ENCODE data around the gene SEMA5B. TPM values are rescaled to one million over a fixed set of nuclear protein-coding genes. Genes with fewer than 3 reads are reported as not detected.

Gene SEMA5B
- total RNA-seq, 1 experiment from 2014 or later: not detected

DNA sequence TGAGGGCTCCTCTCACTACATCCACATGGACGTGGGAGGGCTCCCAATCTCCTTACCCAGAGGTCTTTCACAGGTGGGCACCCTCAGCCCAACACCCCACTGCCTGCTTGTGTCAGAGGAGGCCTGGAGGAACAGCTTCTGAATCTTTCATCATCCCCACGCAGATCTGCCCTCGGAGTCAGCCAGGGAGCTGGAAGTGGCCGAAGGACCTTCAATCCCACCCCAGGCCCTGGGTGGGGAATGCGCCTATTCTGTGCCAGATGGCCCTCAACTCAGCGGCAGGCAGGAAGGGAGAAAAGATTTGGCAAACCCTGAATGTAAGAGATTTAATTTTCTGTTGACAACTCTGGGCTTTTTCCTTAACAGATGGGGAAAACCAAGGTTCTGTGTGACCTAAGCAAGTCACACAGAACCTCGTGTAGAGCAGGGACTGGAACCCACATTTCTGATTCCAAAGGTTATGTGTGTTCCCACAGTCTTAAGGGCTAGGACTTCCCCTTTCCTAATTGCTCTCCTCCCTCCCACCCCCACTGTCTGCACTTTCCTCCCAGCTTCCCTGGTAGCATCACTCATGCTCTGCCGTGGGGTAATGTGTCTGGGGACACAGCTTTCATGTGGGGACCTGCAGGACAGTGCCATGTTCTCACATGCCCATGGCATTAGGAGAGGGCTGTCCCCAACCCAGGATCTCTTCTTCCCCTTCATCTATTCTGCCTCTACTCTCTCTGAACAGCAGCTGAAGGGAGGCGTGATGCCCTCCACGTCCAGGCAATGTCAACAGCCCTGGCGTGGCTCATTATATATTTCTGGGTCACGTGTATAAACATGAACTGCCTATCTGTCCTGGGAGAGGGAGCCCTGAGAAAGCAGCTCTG is 98.1 kb downstream of the SEMA5B start:
- H3K4me3 Mint-ChIP-seq (ENCODE audit: unreplicated experiment): no peak overlapping the region
- DNase-seq (ENCODE audit: unreplicated experiment): no peak
- H3K27me3 Mint-ChIP-seq (ENCODE audit: insufficient read depth, unreplicated experiment): no peaks in the 10 kb centered on the region
- H3K27ac Mint-ChIP-seq (ENCODE audit: low read depth, unreplicated experiment): no peak overlapping the region
- no peaks in the 10 kb centered on the region for H3K9me3 Mint-ChIP-seq (ENCODE audit: unreplicated experiment)
- no peaks in the 10 kb centered on the region for H3K36me3 Mint-ChIP-seq (ENCODE audit: insufficient read depth, unreplicated experiment)
- intact Hi-C loops (cut with micrococcal nuclease): loop anchor here (5.0 kb wide), 1 partner anchor 37 kb away; no protein-coding TSS in a partner anchor
- no TSS peak for BruUV-seq (replicated peaks)
- H3K4me1 Mint-ChIP-seq (ENCODE audit: insufficient read depth, unreplicated experiment): peaks cover 34% of the 10 kb centered on the region
- CTCF ChIA-PET: interaction anchor here (0.7 to 2.3 kb wide), 4 partner anchors 8 to 100 kb away, joined by 3 to 10 read pairs (median 4); no protein-coding TSS in a partner anchor
- POLR2A ChIA-PET: interaction anchor here (0.7 to 0.9 kb wide), 2 partner anchors 13 to 41 kb away, joined by 3 to 4 read pairs; no protein-coding TSS in a partner anchor
- TF ChIP-seq CTCF (IDR thresholded peaks at IDR 0.05; ENCODE audit: unreplicated experiment): no peak

- Mint-ChIP-seq H3K9me3 (ENCODE audit: unreplicated experiment) (no peaks in the 10 kb centered on the region), H3K4me1 (ENCODE audit: insufficient read depth, unreplicated experiment) (peaks cover 27% of the 10 kb centered on the region), H3K27me3 (ENCODE audit: insufficient read depth, unreplicated experiment) (no peaks in the 10 kb centered on the region), H3K4me3 (ENCODE audit: unreplicated experiment) (no peak overlapping the region), H3K27ac (ENCODE audit: low read depth, unreplicated experiment) (no peak overlapping the region), H3K36me3 (ENCODE audit: insufficient read depth, unreplicated experiment) (no peaks in the 10 kb centered on the region)
- no peak for TF ChIP-seq CTCF (IDR thresholded peaks at IDR 0.05; ENCODE audit: unreplicated experiment)
- intact Hi-C loops (cut with micrococcal nuclease): no loop called here
- ChIA-PET POLR2A (interaction anchor here (0.5 kb wide), 1 partner anchor 684 kb away, joined by 3 read pairs; no protein-coding TSS in a partner anchor), CTCF (interaction anchor here (0.6 to 2.3 kb wide), 7 partner anchors 13 to 472 kb away, joined by 3 to 10 read pairs (median 4); partner anchors contain the start of gene SEMA5B)
- BruUV-seq (replicated peaks): no TSS peak
- no peak for DNase-seq (ENCODE audit: unreplicated experiment)
Observed at GRCh38 chr3:122928396-122929187, 99.0 kb downstream of the SEMA5B start.

GRCh38 chr3:122927726-122928125 is 99.8 kb downstream of the SEMA5B start:
- no peak for TF ChIP-seq CTCF (IDR thresholded peaks at IDR 0.05; ENCODE audit: unreplicated experiment)
- H3K27ac Mint-ChIP-seq (ENCODE audit: low read depth, unreplicated experiment): no peak overlapping the region
- ChIA-PET CTCF (interaction anchor here (0.7 to 2.3 kb wide), 3 partner anchors 14 to 102 kb away, joined by 3 to 10 read pairs (median 5); no protein-coding TSS in a partner anchor), POLR2A (no interaction called here)
- no TSS peak for BruUV-seq (replicated peaks)
- no peaks in the 10 kb centered on the region for H3K36me3 Mint-ChIP-seq (ENCODE audit: insufficient read depth, unreplicated experiment)
- no peak for DNase-seq (ENCODE audit: unreplicated experiment)
- intact Hi-C loops (cut with micrococcal nuclease): no loop called here
- peaks cover 19% of the 10 kb centered on the region for H3K4me1 Mint-ChIP-seq (ENCODE audit: insufficient read depth, unreplicated experiment)
- H3K4me3 Mint-ChIP-seq (ENCODE audit: unreplicated experiment): no peak overlapping the region
- no peaks in the 10 kb centered on the region for H3K9me3 Mint-ChIP-seq (ENCODE audit: unreplicated experiment)
- no peaks in the 10 kb centered on the region for H3K27me3 Mint-ChIP-seq (ENCODE audit: insufficient read depth, unreplicated experiment)

DNA sequence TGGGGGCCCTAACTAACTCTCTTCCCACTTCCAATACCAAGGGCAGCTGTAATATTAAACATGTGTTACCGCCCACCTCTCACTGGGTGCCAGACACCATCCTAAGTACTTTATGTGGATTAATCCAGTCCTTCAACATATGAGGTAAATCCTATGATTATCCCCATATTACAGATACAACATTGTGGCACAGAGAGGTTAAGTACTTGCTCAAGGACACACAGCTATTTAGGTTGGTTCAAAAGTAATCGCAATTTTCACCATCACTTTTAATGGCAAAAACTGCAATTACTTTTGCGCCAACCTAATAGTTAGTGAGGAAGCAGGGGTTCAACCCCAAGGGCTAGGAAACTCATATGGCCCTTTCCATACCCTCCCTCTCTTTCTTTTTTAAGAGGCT is 100.8 kb downstream of the SEMA5B start:
- ChIA-PET POLR2A (no interaction called here), CTCF (no interaction called here)
- no peak for DNase-seq (ENCODE audit: unreplicated experiment)
- H3K27me3 Mint-ChIP-seq (ENCODE audit: insufficient read depth, unreplicated experiment): no peaks in the 10 kb centered on the region
- peaks cover 10% of the 10 kb centered on the region for H3K4me1 Mint-ChIP-seq (ENCODE audit: insufficient read depth, unreplicated experiment)
- H3K27ac Mint-ChIP-seq (ENCODE audit: low read depth, unreplicated experiment): no peak overlapping the region
- no peaks in the 10 kb centered on the region for H3K36me3 Mint-ChIP-seq (ENCODE audit: insufficient read depth, unreplicated experiment)
- no peaks in the 10 kb centered on the region for H3K9me3 Mint-ChIP-seq (ENCODE audit: unreplicated experiment)
- no peak for TF ChIP-seq CTCF (IDR thresholded peaks at IDR 0.05; ENCODE audit: unreplicated experiment)
- intact Hi-C loops (cut with micrococcal nuclease): no loop called here
- no TSS peak for BruUV-seq (replicated peaks)
- no peak overlapping the region for H3K4me3 Mint-ChIP-seq (ENCODE audit: unreplicated experiment)

Measured in MCF 10A (cell line).